Fibroblast of mammary gland (primary cell): ENCODE measurements around the gene ANXA11.

Experiments
- DNase-seq: peaks from one replicate; pipeline ENCODE4 v3.0.0-alpha.2; 2010; ENCODE audit warnings: low read depth
- H3K4me3 ChIP-seq: 2 replicates; pipeline ENCODE4 v1.5.1; 2011; ENCODE audit warnings: low read depth, mild to moderate bottlenecking, low read length, moderate library complexity; ENCODE audit not compliant: control insufficient read depth
- TF ChIP-seq, protein P1 (sequence below): conservative IDR thresholded peaks from 2 replicates; pipeline ENCODE4 v1.5.1; 2011; ENCODE audit warnings: low read depth, low read length, inconsistent platforms; ENCODE audit not compliant: control insufficient read depth, insufficient read depth

ANXA11 gene

DNA sequence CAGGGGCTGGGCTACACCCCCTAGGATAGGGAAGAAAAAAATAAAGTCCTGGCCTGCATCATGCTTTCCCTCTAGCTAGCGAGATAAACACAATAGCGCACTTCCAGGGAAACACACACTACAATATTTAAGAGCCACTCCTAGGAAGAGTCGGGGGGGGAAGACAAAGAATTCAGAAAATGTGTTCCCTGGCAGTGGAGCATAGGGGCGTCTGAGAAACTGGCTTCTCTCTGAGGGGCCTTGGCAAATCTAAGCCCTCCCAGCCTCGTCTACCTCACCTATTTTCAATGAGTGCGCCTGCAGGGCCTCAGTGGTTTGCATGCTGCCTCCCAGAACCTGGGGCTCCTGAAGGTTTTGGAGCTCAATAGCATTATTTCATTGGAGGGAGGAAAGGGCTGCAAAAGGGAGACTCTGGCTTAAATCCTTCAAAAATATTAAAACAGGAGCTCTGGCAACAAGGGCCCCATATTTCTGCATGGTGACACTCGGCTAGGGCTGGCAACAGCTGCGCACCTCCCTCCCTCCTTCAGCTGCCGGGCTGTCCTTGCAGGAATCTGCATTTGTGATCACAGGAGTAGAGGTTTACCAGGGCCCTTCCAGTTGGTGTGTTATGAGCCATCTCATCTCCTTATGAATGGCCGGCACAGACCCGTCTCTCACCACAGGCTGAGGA lies 10.8 kb downstream of the ANXA11 start:
- TF ChIP-seq, protein P1, sequence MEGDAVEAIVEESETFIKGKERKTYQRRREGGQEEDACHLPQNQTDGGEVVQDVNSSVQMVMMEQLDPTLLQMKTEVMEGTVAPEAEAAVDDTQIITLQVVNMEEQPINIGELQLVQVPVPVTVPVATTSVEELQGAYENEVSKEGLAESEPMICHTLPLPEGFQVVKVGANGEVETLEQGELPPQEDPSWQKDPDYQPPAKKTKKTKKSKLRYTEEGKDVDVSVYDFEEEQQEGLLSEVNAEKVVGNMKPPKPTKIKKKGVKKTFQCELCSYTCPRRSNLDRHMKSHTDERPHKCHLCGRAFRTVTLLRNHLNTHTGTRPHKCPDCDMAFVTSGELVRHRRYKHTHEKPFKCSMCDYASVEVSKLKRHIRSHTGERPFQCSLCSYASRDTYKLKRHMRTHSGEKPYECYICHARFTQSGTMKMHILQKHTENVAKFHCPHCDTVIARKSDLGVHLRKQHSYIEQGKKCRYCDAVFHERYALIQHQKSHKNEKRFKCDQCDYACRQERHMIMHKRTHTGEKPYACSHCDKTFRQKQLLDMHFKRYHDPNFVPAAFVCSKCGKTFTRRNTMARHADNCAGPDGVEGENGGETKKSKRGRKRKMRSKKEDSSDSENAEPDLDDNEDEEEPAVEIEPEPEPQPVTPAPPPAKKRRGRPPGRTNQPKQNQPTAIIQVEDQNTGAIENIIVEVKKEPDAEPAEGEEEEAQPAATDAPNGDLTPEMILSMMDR = no peak
- no peak overlapping the region for H3K4me3 ChIP-seq
- no peak for DNase-seq

DNA sequence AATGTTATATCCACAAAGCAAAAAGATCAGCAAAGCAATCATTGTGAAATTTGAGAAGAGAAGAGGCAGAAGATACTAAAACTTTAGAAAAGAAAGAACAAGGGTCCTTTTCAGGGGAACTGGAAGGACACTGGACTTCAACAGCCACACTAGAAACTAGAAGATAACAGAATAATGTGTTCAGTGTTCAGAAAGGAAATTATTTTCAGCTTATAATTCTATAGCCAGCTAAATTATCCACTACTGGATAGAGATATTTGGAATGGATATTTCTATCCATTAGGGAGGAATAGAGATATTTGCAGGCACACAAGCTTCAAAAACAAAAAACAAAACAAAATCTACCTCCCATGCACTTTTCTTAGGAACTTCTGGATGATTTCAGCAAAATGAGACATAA lies 12.8 kb downstream of the ANXA11 start:
- TF ChIP-seq, protein P1 = no peak

DNA sequence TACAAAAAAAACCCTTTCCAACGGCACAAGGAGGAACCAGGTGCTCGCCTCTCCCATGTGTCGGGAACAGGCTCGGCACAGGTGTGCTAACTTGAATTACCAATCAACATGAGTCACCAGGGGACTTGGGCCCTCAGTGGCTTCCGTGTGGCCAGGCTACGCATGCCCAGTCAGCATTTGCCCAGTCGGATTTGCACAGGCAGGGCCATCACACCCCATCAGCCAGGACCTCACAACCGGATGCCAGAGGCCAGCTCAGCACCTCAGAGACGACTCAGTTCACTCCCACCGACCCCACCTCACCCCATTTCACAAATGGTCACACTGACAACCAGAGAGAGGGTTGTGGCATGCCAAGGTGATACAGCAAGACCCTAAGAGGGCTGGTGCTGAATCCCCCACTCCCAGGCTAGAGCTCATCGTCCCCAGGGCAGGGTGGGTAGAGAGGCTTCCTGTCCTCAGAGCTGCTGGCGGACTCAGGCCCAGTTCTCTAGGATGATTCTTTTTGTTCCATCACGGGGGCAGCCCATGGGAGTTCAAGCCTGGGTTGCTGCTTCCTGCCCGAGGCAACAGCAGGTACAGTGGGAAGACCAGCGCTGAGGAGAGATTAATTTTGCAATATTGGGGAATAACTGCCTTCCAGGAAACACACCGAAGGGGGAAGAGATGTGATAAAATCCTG lies 13.6 kb downstream of the ANXA11 start:
- DNase-seq = no peak
- no peak overlapping the region for H3K4me3 ChIP-seq
- TF ChIP-seq, protein P1 = no peak

More for the DNA sequence above, 12.8 kb downstream of the ANXA11 start:
- DNase-seq = no peak
- no peak overlapping the region for H3K4me3 ChIP-seq

DNA sequence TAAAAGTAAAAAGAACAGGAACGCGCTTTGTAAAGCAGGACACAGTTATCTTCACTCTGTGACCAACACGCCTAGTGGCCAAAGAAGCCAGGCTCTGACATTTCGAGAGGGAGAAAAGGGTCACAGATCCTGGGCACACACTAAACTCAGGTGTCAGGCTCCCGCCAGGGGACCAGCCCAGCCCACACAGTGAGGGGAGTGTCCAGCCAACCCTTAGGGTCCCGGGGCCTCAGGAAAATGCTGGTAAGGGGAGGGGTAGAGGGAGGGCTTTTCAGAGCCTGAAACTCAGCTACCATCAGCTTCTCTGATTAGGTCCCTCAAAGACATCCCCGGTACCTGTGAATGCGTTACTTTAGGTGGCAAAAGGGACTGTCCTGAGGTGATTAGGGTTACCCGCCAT lies 16.6 kb downstream of the ANXA11 start:
- TF ChIP-seq, protein P1 = no peak

DNA sequence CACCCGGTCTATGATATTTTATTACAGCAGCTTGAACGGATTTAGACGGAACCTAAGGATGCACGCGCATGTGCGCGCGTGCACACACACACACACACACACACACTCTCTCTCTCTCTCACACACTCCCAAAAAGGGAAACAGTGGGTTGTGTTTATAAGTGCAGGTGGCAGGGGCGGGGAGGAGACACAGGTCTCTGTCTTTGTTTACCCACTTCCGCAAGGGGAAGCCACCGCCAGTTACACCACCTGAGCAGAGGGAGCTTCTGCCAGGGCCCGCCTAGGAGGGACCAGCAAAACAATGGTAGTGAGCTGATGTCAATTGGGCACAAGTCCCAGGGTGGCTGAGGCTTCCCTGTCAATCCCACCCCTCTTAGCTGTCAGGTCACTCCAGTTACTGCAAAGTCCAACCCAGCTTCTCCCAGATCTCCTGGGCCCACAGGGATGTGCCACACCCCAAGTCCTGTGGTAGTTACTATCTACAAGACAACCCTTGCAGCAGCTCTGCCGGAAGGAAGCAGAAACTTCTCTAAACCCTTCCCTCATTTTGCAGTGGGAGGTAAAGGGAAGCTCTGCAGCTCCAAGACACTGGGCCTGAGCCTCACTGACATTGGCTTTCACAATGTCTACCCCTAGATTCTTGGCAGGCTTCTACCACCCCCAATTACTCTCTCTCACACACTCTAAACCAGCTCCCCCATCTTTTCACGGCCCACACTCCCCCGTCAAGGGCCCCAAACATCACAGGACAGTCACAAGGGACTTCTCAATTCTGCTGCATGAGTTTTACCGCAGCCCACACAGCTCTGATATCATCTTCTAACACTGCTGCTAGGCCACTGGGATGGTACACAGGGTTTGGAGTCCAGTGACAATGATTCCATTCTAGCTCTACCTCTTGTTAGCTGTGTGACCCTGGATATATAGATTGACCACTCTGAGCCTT lies 17.6 kb downstream of the ANXA11 start:
- H3K4me3 ChIP-seq = no peak overlapping the region
- TF ChIP-seq, protein P1 = no peak
- no peak for DNase-seq

More for the DNA sequence above, 16.6 kb downstream of the ANXA11 start:
- no peak for DNase-seq
- H3K4me3 ChIP-seq = no peak overlapping the region

DNA sequence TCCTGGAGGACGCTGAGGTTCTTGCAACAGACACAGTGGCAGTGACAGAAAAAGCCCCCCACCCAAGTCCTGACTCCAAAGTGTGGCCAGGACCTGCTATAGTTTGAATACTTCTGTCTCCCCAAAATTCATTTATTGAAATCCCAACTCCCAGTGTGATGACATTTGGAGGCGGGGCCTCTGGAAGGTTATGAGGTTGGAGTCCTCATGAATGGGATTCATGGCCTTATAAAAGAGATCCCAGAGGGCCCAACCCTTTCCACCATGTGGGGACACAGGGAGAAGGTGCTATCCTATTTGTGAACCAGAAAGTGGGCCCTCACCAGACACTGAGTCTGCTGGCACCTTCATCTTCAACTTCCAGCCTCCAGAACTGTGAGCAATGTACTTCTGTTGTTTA lies 18.3 kb downstream of the ANXA11 start:
- H3K4me3 ChIP-seq = no peak overlapping the region
- DNase-seq = no peak
- TF ChIP-seq, protein P1 = no peak
